Breast epithelium (tissue), 4 donors: ENCODE data around the gene PRPF19. TPM values are rescaled to one million over a fixed set of nuclear protein-coding genes. Genes with fewer than 3 reads are reported as not detected.

Experiments used
- DNase-seq, 2 donors: peaks; one replicate each; pipeline ENCODE4 v3.0.0-alpha.2; 2019; ENCODE audit warnings: low spot score in 2 of 2
- H3K27ac ChIP-seq, 2 donors: fragments of 200-600 bp; sonication (generic) in 1 of 2; one replicate each; pipeline ENCODE4 v1.5.1; 2016 to 2019; ENCODE audit warnings: mild to moderate bottlenecking in 1 of 2
- H3K27me3 ChIP-seq, 2 donors: fragments of 200-600 bp; sonication (generic) in 1 of 2; one replicate each; pipeline versions ENCODE4 v1.5.1 to v1.6.0; 2017 to 2019; ENCODE audit warnings: control low read depth in 1 of 2, mild to moderate bottlenecking in 1 of 2
- H3K36me3 ChIP-seq: fragments of 200-600 bp; one replicate; pipeline ENCODE4 v1.5.1; 2019
- H3K4me1 ChIP-seq, 2 donors: fragments of 200-600 bp; sonication (generic); one replicate each; pipeline ENCODE4 v1.5.1; 2016 to 2019; ENCODE audit warnings: control low read depth in 1 of 2
- H3K4me3 ChIP-seq, 3 donors: fragments of 200-600 bp; sonication (generic); 1 replicate in 2 of 3; 2 replicates in 1 of 3; pipeline ENCODE4 v1.5.1; 2016 to 2019; ENCODE audit warnings: mild to moderate bottlenecking in 3 of 3, moderate library complexity in 2 of 3
- H3K9me3 ChIP-seq, 2 donors: fragments of 200-600 bp; sonication (generic) in 1 of 2; one replicate each; pipeline ENCODE4 v1.5.1; 2016 to 2019; ENCODE audit warnings: control low read depth in 1 of 2
- CTCF ChIP-seq, 3 donors: fragments of 450-650 bp; IDR thresholded peaks; one replicate each; pipeline ENCODE4 v1.5.1; 2016 to 2017; ENCODE audit warnings: antibody characterized with exemption in 3 of 3, mild to moderate bottlenecking in 3 of 3, moderate library complexity in 3 of 3
- POLR2A ChIP-seq: fragments of 450-650 bp; IDR thresholded peaks from one replicate; pipeline ENCODE4 v1.6.1; 2016; ENCODE audit warnings: antibody characterized with exemption, mild to moderate bottlenecking, moderate library complexity
- POLR2AphosphoS5 ChIP-seq, 3 donors: sonication (generic); formaldehyde crosslinking; IDR thresholded peaks; one replicate each; pipeline ENCODE4 v1.6.1; 2017; ENCODE audit warnings: antibody characterized with exemption in 3 of 3
- intact Hi-C: fragments of 100-400 bp; cut with DNase I; formaldehyde crosslinking; loops from one replicate; pipeline ENCODE4 v1.15.1; 2023; ENCODE audit warnings: low total_unique reads
- total RNA-seq, 3 donors: library from RNA; depleted of rRNA; stranded (reverse); fragments of >200 nt; gene quantifications; one replicate each; pipeline ENCODE4 v1.1.0, GENCODE V29; 2016

Gene PRPF19
- total RNA-seq, 3 donors from 2014 or later: 56.0 to 82.7 (median 81.3) TPM

- H3K27me3 ChIP-seq: no peaks in the 10 kb centered on the region
- no peak for DNase-seq
- no peaks in the 10 kb centered on the region for H3K9me3 ChIP-seq
- peaks cover 0 to 3% of the 10 kb centered on the region in 2 donors for H3K4me1 ChIP-seq
- TF ChIP-seq CTCF (IDR thresholded peaks at IDR 0.05) (no peak), POLR2AphosphoS5 (IDR thresholded peaks at IDR 0.05) (no peak), POLR2A (no peak)
- intact Hi-C loops: no loop called here
- H3K36me3 ChIP-seq: no peaks in the 10 kb centered on the region
- H3K4me3 ChIP-seq: no peak overlapping the region
- no peak overlapping the region for H3K27ac ChIP-seq
Observed at GRCh38 chr11:60947700-60948099, 41.3 kb upstream of the PRPF19 start.

- H3K27me3 ChIP-seq: no peaks in the 10 kb centered on the region
- H3K4me1 ChIP-seq: peaks cover 0 to 8% of the 10 kb centered on the region in 2 donors
- no peak for DNase-seq
- H3K9me3 ChIP-seq: no peaks in the 10 kb centered on the region
- no peaks in the 10 kb centered on the region for H3K36me3 ChIP-seq
- H3K27ac ChIP-seq: no peak overlapping the region
- intact Hi-C loops: no loop called here
- TF ChIP-seq POLR2A (no peak), POLR2AphosphoS5 (IDR thresholded peaks at IDR 0.05) (no peak), CTCF (IDR thresholded peaks at IDR 0.05) (no peak)
- H3K4me3 ChIP-seq: no peak overlapping the region
Observed at GRCh38 chr11:60946601-60947264, 40.3 kb upstream of the PRPF19 start.

GRCh38 chr11:60945295-60945667 lies 38.9 kb upstream of the PRPF19 start:
- H3K36me3 ChIP-seq: no peaks in the 10 kb centered on the region
- intact Hi-C loops: no loop called here
- no peak for TF ChIP-seq POLR2A
- TF ChIP-seq CTCF (IDR thresholded peaks at IDR 0.05): no peak
- no peak for TF ChIP-seq POLR2AphosphoS5 (IDR thresholded peaks at IDR 0.05)

GRCh38 chr11:60944490-60945294 lies 38.3 kb upstream of the PRPF19 start:
- H3K27me3 ChIP-seq: no peaks in the 10 kb centered on the region
- DNase-seq: no peak
- H3K36me3 ChIP-seq: no peaks in the 10 kb centered on the region
- H3K27ac ChIP-seq: no peak overlapping the region
- H3K4me1 ChIP-seq: peaks cover 0 to 8% of the 10 kb centered on the region in 2 donors
- intact Hi-C loops: no loop called here
- H3K4me3 ChIP-seq: no peak overlapping the region
- no peaks in the 10 kb centered on the region for H3K9me3 ChIP-seq
- TF ChIP-seq POLR2AphosphoS5 (IDR thresholded peaks at IDR 0.05): no peak
- TF ChIP-seq POLR2A: no peak
- TF ChIP-seq CTCF (IDR thresholded peaks at IDR 0.05): no peak

More at GRCh38 chr11:60945295-60945667, 38.9 kb upstream of the PRPF19 start:
- no peak overlapping the region for H3K27ac ChIP-seq
- no peaks in the 10 kb centered on the region for H3K27me3 ChIP-seq
- H3K4me3 ChIP-seq: no peak overlapping the region
- DNase-seq: no peak
- H3K9me3 ChIP-seq: no peaks in the 10 kb centered on the region
- peaks cover 0 to 8% of the 10 kb centered on the region in 2 donors for H3K4me1 ChIP-seq

- H3K27ac ChIP-seq: peak overlapping the region; percentile 74 to 80
Observed at GRCh38 chr11:60942970-60943565, 36.7 kb upstream of the PRPF19 start.

More at GRCh38 chr11:60942970-60943565, 36.7 kb upstream of the PRPF19 start:
- DNase-seq: peak in 1 of 2 donors; percentile 68
- Histone ChIP-seq H3K27me3 (no peaks in the 10 kb centered on the region), H3K36me3 (no peaks in the 10 kb centered on the region), H3K9me3 (no peaks in the 10 kb centered on the region), H3K4me1 (peaks cover 0 to 8% of the 10 kb centered on the region in 2 donors), H3K4me3 (no peak overlapping the region)
- no peak for TF ChIP-seq POLR2AphosphoS5 (IDR thresholded peaks at IDR 0.05)
- TF ChIP-seq CTCF (IDR thresholded peaks at IDR 0.05): no peak
- TF ChIP-seq POLR2A: no peak
- intact Hi-C loops: no loop called here
